Measurements from ENCODE around the gene OBSCN.

GRCh38 chr1:228339059-228339704, 131.3 kb downstream of the OBSCN start:
- TF ChIP-seq SPI1 (IDR thresholded peaks at IDR 0.05; ENCODE audit: low read depth, low read length) (no peak), POLR2AphosphoS5 (IDR thresholded peaks at IDR 0.05; ENCODE audit: low read depth, low read length) (no peak), POLR2A (IDR thresholded peaks at IDR 0.05; ENCODE audit: low read depth, low read length) (no peak), TAF1 (IDR thresholded peaks at IDR 0.05; ENCODE audit: low read depth, low read length) (no peak), PAX5 (IDR thresholded peaks at IDR 0.05; ENCODE audit: insufficient read depth, low read length, severe bottlenecking) (no peak), POU2F2 (IDR thresholded peaks at IDR 0.05; ENCODE audit: low read depth, low read length) (no peak)

Data from GM12891 (cell line).